Measurements from ENCODE around the gene CASD1. TPM values are rescaled to one million over a fixed set of nuclear protein-coding genes. Genes with fewer than 3 reads are reported as not detected.

Gene CASD1
- polyA plus RNA-seq, 1 donor (not counting 4 experiments of a cell fraction or from before 2014, with no cell fraction given): 7.1 TPM

DNA sequence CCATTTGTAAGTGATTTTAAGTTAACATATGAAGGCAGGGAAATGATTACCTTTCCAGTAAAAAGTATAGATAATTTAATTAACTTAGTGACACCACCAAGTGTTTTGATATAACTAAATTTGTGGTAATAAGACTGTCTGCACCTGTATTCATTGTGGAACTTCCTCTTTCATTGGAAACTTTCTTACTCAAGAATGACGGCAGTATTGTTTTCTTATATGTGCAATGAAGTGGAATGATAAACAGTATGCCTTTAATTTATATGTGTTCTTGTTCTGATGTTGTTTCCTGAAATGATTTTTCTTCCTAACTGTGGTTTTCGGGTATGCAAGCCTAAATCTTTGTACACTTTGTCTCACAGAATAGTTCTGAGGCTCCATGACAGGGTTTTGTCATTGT is 46.4 kb downstream of the CASD1 start:
- Histone ChIP-seq H3K9me3 (ENCODE audit: control insufficient read depth, low read depth, low read length) (no peaks in the 10 kb centered on the region), H4K20me1 (ENCODE audit: control insufficient read depth, extremely low read depth, insufficient read depth, low read length) (no peaks in the 10 kb centered on the region), H3K27ac (ENCODE audit: control insufficient read depth, insufficient read depth, low read length) (no peak overlapping the region), H3K4me2 (ENCODE audit: control insufficient read depth, extremely low read depth, insufficient read depth, low read depth, low read length) (no peak overlapping the region), H2AFZ (ENCODE audit: control insufficient read depth, low read length) (no peak overlapping the region), H3K79me2 (ENCODE audit: control insufficient read depth, insufficient read depth, low read length) (no peaks in the 10 kb centered on the region), H3K9ac (ENCODE audit: control insufficient read depth, extremely low read depth, insufficient read depth, low read length) (no peak overlapping the region), H3K9me1 (ENCODE audit: control insufficient read depth, extremely low read depth, insufficient read depth, low read length) (no peaks in the 10 kb centered on the region), H3K4me1 (ENCODE audit: control insufficient read depth, extremely low read depth, insufficient read depth, low read length) (no peaks in the 10 kb centered on the region), H3K36me3 (ENCODE audit: control insufficient read depth in 2 of 2, extremely low read depth in 1 of 2, insufficient read depth in 2 of 2, low read length in 2 of 2) (no peaks in the 10 kb centered on the region), H3K4me3 (ENCODE audit: control insufficient read depth in 2 of 3, extremely low read depth in 1 of 3, insufficient read depth in 2 of 3, low read depth in 1 of 3, low read length in 3 of 3) (no peak overlapping the region), H3K27me3 (ENCODE audit: control insufficient read depth, extremely low read depth, insufficient read depth, low read length) (no peaks in the 10 kb centered on the region)
- DNase-seq (ENCODE audit: low read depth, low spot score) (no peak), FAIRE-seq (no peak)
- TF ChIP-seq CTCF (optimal IDR thresholded peaks at IDR 0.05 in 1 of 3, IDR thresholded peaks at IDR 0.05 in 1 of 3, conservative IDR thresholded peaks at IDR 0.05 in 1 of 3; ENCODE audit: extremely low read depth in 1 of 3, insufficient read depth in 2 of 3, low read length in 3 of 3): no peak
- no peak for TF ChIP-seq EZH2 (IDR thresholded peaks at IDR 0.05; ENCODE audit: low read length)
- dilution Hi-C loops (cut with MboI; ENCODE audit: extremely low pct_ligation_motif_present, low sequenced_read_pairs): no loop called here

- Histone ChIP-seq H3K9ac (ENCODE audit: control insufficient read depth, extremely low read depth, insufficient read depth, low read length) (no peak overlapping the region), H3K9me1 (ENCODE audit: control insufficient read depth, extremely low read depth, insufficient read depth, low read length) (no peaks in the 10 kb centered on the region), H3K27ac (ENCODE audit: control insufficient read depth, insufficient read depth, low read length) (no peak overlapping the region), H3K36me3 (ENCODE audit: control insufficient read depth in 2 of 2, extremely low read depth in 1 of 2, insufficient read depth in 2 of 2, low read length in 2 of 2) (no peaks in the 10 kb centered on the region), H4K20me1 (ENCODE audit: control insufficient read depth, extremely low read depth, insufficient read depth, low read length) (no peaks in the 10 kb centered on the region), H3K4me2 (ENCODE audit: control insufficient read depth, extremely low read depth, insufficient read depth, low read depth, low read length) (no peak overlapping the region), H3K9me3 (ENCODE audit: control insufficient read depth, low read depth, low read length) (no peaks in the 10 kb centered on the region), H3K27me3 (ENCODE audit: control insufficient read depth, extremely low read depth, insufficient read depth, low read length) (no peaks in the 10 kb centered on the region), H3K79me2 (ENCODE audit: control insufficient read depth, insufficient read depth, low read length) (no peaks in the 10 kb centered on the region), H3K4me1 (ENCODE audit: control insufficient read depth, extremely low read depth, insufficient read depth, low read length) (no peaks in the 10 kb centered on the region), H3K4me3 (ENCODE audit: control insufficient read depth in 2 of 3, extremely low read depth in 1 of 3, insufficient read depth in 2 of 3, low read depth in 1 of 3, low read length in 3 of 3) (no peak overlapping the region), H2AFZ (ENCODE audit: control insufficient read depth, low read length) (no peak overlapping the region)
- dilution Hi-C loops (cut with MboI; ENCODE audit: extremely low pct_ligation_motif_present, low sequenced_read_pairs): no loop called here
- FAIRE-seq: no peak
- DNase-seq (ENCODE audit: low read depth, low spot score): no peak
- TF ChIP-seq CTCF (optimal IDR thresholded peaks at IDR 0.05 in 1 of 3, IDR thresholded peaks at IDR 0.05 in 1 of 3, conservative IDR thresholded peaks at IDR 0.05 in 1 of 3; ENCODE audit: extremely low read depth in 1 of 3, insufficient read depth in 2 of 3, low read length in 3 of 3) (no peak), EZH2 (IDR thresholded peaks at IDR 0.05; ENCODE audit: low read length) (no peak)
These were observed 47.6 kb downstream of the CASD1 start for GRCh38 chr7:94557215-94557614.

Data from keratinocyte (primary cell).